ENCODE measurements around the gene STK16.

- TF ChIP-seq CTCF (IDR thresholded peaks at IDR 0.05) (no peak), POLR2A (IDR thresholded peaks at IDR 0.05) (no peak)
Observed at GRCh38 chr2:219296142-219296541, 50.9 kb downstream of the STK16 start.
